ENCODE measurements around the gene C16orf95. TPM values are rescaled to one million over a fixed set of nuclear protein-coding genes. Genes with fewer than 3 reads are reported as not detected.

C16orf95 gene
- polyA plus RNA-seq, 3 donors: 5.3 to 5.4 (median 5.4) TPM

DNA sequence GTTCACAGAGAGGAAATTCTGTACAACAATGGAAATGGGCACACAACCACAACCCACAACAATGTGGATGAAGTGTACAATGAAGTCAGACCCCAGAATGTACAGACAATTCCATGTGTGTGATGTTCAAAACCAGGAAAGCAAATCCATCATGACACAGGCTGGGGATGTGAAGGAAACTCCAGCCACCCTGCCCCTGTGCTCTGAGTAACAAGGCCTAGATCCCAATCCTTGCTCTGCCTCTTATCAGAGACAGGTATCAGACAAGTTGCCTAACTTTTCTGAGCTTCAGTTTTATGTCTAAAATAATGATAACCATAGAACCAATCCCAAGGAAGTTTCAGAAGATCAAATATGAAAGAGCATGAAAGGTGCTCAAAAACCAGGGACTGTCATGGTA is 1.8 kb upstream of the C16orf95 start:
- DNase-seq: no peak

- peak; percentile 36 for DNase-seq
Observed at GRCh38 chr16:87317750-87318644, 805 bp upstream of the C16orf95 start.

DNA sequence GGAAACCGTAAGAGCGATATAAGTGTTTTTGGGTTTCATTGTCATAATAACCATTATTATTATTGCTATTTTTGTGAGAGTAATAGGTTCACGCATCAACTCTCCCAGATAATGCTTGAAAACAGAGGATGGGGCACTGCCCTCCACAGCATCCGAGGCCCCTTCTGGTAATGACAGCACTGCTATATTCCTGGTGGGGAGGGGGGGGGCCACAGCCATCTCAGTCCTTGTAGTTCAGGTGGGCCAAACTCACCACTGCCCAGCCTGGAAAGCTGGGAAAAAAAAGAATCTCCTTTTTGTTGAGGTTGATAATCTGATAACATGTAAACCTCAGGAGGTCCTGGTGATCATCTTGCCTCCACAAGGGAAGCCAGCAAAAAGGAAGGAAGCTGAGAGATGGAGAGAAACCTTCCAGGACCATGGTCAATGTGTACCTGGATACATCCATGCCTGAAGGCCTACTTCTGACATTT is 706 bp downstream of the C16orf95 start:
- DNase-seq: no peak

DNA sequence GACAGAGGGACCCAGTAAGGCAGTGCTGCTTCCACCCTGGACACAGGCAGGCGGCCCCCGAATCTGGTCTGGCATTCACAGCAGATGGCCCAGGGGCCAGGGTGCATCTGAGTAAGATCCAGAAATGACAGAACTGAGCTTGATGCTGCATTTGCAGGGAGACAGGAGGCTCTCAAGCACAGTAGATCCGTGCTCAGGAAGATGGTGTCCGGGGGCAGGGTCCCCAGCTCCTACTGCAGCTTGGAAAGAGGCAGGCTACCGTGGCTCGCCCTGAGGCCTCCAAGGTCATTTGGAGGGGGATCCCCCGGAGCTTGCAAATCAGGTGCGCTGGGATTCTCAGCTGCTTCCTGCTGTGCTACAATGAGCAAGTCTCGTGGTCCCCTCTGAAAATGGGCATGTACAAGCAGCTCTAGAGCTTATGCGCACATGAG is 2.2 kb downstream of the C16orf95 start:
- DNase-seq: no peak

GRCh38 chr16:87312008-87312407 is 5.2 kb downstream of the C16orf95 start:
- DNase-seq: no peak

- DNase-seq: no peak
Observed at GRCh38 chr16:87311387-87311786, 5.8 kb downstream of the C16orf95 start.

DNA sequence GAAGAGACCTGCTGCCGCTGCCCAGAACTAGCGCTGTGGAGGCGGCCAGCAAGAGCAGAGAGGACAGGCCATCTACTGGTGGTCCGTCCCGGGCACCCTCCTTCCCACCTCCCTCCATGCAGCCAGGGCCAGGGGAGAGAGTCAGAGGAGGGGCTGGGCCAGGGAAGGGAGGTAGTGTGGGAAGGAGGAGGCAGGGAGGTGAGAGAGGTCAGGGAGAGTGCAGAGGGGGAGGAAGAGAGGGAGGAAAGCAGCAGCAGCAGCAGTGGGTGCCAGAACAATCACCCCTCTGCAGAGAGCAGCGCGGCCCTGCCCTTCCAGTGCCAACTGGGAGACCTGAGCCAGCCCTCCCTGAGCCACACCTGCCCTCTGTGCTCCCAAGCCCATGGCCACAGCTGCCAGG is 6.6 kb downstream of the C16orf95 start:
- DNase-seq: no peak

- no peak for DNase-seq
Observed at GRCh38 chr16:87309620-87310525, 7.3 kb downstream of the C16orf95 start.

- DNase-seq: no peak
Observed at GRCh38 chr16:87308826-87309225, 8.4 kb downstream of the C16orf95 start.

DNA sequence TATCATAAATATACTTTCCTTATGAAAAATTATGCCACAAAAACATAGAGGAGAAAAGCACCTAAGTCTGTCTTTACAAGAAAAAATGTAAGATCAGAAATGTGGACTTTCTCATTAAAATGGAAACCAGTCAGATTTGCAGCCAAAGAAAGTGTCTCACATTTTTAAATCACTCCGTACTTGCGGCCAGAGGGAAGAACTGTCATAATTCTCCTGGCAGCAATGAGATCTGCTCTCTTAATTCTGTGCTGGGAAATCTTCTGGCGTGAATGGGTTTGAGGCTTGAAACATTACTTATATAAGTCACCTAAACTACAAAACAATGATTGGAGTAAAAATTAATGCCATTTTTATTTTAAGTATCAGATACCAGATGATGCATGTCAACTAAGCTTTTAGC is 10.7 kb downstream of the C16orf95 start:
- DNase-seq: no peak

- no peak for DNase-seq
Observed at GRCh38 chr16:87305505-87306391, 11.4 kb downstream of the C16orf95 start.

DNA sequence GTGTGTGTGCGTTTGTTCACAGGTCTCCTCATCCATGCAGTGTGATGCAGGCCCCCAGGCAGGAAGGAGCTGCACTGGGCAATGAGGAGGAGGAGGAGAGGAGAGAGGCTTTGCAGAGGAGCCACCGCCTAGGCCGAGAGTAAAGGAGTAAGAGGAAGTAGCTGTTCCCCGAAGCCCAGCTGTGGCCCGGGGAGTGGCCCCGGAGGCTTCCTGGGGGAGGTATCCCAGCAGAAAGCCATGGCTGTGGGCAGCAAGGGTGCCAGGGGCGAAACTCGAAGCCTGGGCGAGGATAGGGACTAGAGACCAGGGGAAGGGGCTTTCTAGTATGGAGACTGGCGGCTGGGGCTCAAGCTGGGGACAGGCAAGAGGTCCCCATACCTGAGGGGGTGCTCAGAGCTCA is 12.2 kb downstream of the C16orf95 start:
- no peak for DNase-seq

- no peak for DNase-seq
Observed at GRCh38 chr16:87303962-87304521, 13.2 kb downstream of the C16orf95 start.

DNA sequence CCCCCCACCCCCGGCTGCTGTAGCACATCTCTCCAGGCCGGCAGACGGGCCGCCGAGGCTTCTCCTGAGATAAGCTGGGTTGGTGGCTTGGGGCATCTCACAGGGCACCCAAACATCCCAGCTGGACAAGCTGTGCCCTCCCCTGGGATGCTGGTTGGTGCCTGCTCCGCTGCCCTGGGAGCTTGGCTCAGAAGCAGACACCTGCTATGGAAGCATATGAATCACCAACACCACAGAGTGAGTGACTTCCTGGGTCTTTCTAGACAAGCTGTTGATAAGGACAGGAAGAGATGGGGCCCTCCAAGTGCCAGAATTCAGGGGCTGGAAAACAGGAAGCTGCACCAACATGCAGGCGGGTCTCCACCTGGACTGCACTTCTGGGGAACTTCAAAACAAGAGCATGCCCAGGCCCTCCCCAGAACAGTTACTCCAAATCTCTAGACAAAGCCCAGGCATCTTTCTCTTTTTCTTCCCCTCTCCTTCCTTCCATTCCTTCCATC is 13.7 kb downstream of the C16orf95 start:
- no peak for DNase-seq

- no peak for DNase-seq
Observed at GRCh38 chr16:87298857-87299465, 18.2 kb downstream of the C16orf95 start.

DNA sequence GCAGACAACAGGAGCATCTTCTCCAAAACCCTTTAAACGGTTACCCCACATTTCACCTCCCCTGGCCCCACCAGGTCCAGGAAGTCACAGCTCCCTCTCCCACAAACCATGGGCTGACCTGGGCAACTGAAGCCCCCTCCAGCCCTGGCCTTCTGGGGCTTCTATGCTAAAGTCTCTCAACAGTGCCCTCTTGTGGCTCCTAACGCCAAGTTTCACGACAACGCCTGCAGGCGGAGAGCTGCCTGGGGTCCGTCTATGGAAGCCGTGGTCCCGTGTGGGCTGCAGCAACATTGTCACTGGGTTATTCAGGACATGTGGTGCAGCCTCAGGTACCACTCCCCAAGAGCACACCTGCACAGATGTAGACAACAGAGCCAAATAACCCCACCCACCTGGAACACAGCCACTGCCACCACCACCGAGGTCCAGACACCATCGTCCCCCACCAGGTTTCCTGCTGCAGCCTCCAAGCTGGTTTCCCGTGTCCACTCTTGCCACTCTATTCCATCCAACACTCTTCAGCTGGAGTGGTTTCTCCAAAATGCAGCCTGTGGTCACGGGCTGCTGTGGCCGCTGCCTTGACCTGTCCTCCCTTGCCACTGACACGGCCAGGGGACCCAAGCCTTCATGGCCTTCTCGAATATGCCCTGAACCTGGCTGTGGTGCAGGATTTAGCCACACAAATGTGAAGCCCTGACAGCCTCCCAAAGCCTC is 19.1 kb downstream of the C16orf95 start:
- peak; percentile 42 for DNase-seq

GRCh38 chr16:87297407-87297806 is 19.8 kb downstream of the C16orf95 start:
- DNase-seq: no peak

DNA sequence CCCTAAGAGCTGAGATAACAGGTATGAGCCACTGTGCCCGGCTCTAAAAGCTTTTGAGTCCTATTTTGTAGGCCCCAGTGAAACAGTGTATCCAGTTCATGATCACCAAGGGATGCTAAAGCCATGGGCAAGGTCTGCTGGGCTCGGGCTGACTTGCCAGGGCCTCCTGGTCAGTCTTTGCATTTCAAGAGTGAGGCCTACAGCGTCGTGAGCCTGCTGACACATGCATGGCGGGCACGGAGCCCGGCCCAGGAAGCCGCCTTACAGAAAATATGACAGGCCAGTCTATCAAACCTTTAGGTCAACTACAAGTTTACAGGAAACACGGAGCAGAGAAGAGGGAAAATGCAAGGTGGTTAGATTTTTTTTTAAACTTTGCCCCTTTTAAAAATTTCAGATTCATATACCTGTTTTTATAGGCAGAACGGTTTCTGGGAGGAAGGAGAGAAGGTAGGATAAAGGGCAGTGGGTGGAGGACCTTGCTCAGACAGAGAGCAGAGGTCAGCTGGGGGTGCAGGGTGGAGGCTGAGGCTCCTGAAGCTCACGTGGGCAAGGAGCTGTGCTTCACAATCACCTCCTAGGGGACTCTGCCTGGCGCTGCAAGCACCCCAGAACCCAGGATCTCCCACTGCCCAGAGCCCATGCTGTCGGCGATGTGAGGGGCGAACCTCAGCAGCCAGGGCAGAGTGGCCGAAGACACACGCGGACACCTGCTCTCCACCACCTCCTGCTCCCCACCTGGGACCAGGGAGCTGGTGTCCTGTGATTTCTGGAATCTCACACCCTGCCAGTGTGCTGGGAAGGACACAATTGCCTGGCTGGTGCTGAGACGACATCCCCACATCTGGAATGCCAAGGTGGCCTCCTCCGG is 21.3 kb downstream of the C16orf95 start:
- no peak for DNase-seq

GRCh38 chr16:87295259-87295658 is 21.9 kb downstream of the C16orf95 start:
- DNase-seq: no peak
